HepG2 (cell line): ENCODE data around the gene NRBP1. TPM values are rescaled to one million over a fixed set of nuclear protein-coding genes. Genes with fewer than 3 reads are reported as not detected.

Experiments used
- FOSL2 ChIP-seq: sonication (generic); formaldehyde crosslinking; IDR thresholded peaks from 2 replicates; pipeline ENCODE4 v1.4.0; 2020; ENCODE audit warnings: missing genetic modification reagents
- GTF3A ChIP-seq: sonication (generic); formaldehyde crosslinking; conservative IDR thresholded peaks from 2 replicates; pipeline ENCODE4 v1.4.0; 2020; ENCODE audit warnings: mild to moderate bottlenecking, missing genetic modification reagents
- HNRNPL ChIP-seq: fragments of 200-400 bp; formaldehyde crosslinking; IDR thresholded peaks from 2 replicates; pipeline ENCODE4 v1.6.1; 2017; ENCODE audit warnings: mild to moderate bottlenecking, low read depth, low read length
- KIAA2018 ChIP-seq: sonication (generic); formaldehyde crosslinking; IDR thresholded peaks from 2 replicates; pipeline ENCODE4 v1.5.0; 2020; ENCODE audit warnings: mild to moderate bottlenecking, missing genetic modification reagents, borderline replicate concordance
- MBNL3 ChIP-seq: fragments of 250-450 bp; sonication (Bioruptor Pico); conservative IDR thresholded peaks from 2 replicates; pipeline ENCODE4 v1.8.0; 2022; ENCODE audit warnings: mild to moderate bottlenecking, inconsistent platforms
- NR2F2 ChIP-seq: IDR thresholded peaks from 2 replicates; pipeline ENCODE4 v1.6.1; 2012; ENCODE audit warnings: low read depth, inconsistent platforms, borderline replicate concordance
- PCBP2 ChIP-seq: fragments of 200-400 bp; formaldehyde crosslinking; optimal IDR thresholded peaks from 2 replicates; pipeline ENCODE3; 2018; ENCODE audit warnings: low read length, low read depth; ENCODE audit not compliant: poor library complexity, severe bottlenecking
- SRSF9 ChIP-seq: fragments of 200-400 bp; formaldehyde crosslinking; IDR thresholded peaks from 2 replicates; pipeline ENCODE4 v1.6.1; 2018; ENCODE audit warnings: borderline replicate concordance, mild to moderate bottlenecking, low read depth, low read length; ENCODE audit not compliant: insufficient read depth, poor library complexity, severe bottlenecking
- TBX2 ChIP-seq: sonication (generic); formaldehyde crosslinking; IDR thresholded peaks from 2 replicates; pipeline ENCODE4 v1.5.0; 2020; ENCODE audit warnings: missing genetic modification reagents, mild to moderate bottlenecking, borderline replicate concordance
- TFE3 ChIP-seq: IDR thresholded peaks from 2 replicates; pipeline ENCODE4 v1.6.1; 2016
- YY1 ChIP-seq: IDR thresholded peaks from 2 replicates; pipeline ENCODE4 v1.6.1; 2011; ENCODE audit warnings: low read length, low read depth, moderate library complexity, mild to moderate bottlenecking; ENCODE audit not compliant: insufficient read depth, insufficient replicate concordance
- ZBTB7B ChIP-seq: sonication (generic); formaldehyde crosslinking; IDR thresholded peaks from 2 replicates; pipeline ENCODE4 v1.4.0; 2020; ENCODE audit warnings: missing genetic modification reagents
- ZGPAT ChIP-seq: IDR thresholded peaks from 2 replicates; pipeline ENCODE4 v1.6.1; 2016; ENCODE audit warnings: mild to moderate bottlenecking
- ZMYM2 ChIP-seq: sonication (generic); formaldehyde crosslinking; IDR thresholded peaks from 2 replicates; pipeline ENCODE4 v1.8.0; 2022; ENCODE audit warnings: mild to moderate bottlenecking, missing genetic modification reagents
- ZNF20 ChIP-seq: sonication (generic); formaldehyde crosslinking; IDR thresholded peaks from 2 replicates; pipeline ENCODE4 v1.4.0; 2020; ENCODE audit warnings: mild to moderate bottlenecking, moderate library complexity, missing genetic modification reagents
- ZNF235 ChIP-seq: sonication (generic); formaldehyde crosslinking; IDR thresholded peaks from 2 replicates; pipeline ENCODE4 v1.8.1; 2023; ENCODE audit warnings: mild to moderate bottlenecking, missing genetic modification reagents, borderline replicate concordance
- ZNF333 ChIP-seq: sonication (generic); formaldehyde crosslinking; IDR thresholded peaks from 2 replicates; pipeline ENCODE4 v1.4.0; 2020; ENCODE audit warnings: mild to moderate bottlenecking, missing genetic modification reagents, borderline replicate concordance
- ZNF44 ChIP-seq: sonication (generic); formaldehyde crosslinking; IDR thresholded peaks from 2 replicates; pipeline ENCODE4 v1.5.1; 2020; ENCODE audit warnings: mild to moderate bottlenecking, missing genetic modification reagents
- ZNF446 ChIP-seq: sonication (generic); formaldehyde crosslinking; IDR thresholded peaks from 2 replicates; pipeline ENCODE4 v1.5.0; 2020; ENCODE audit warnings: mild to moderate bottlenecking, missing genetic modification reagents
- polyA plus RNA-seq, 8 experiments: library from polyadenylated mRNA; depleted of rRNA in 3 of 8; stranded (reverse) in 7 of 8; unstranded in 1 of 8; fragments of >200 nt; fragmentation: Illumina TruSeq in 4 of 8; extraction: Trizol in 4 of 8; gene quantifications; 2 replicates each; pipeline versions ENCODE4 v1.2.1 to v1.2.3, GENCODE V29; 2011 to 2016; ENCODE audit warnings: low read depth in 4 of 8, missing spikeins in 1 of 8, mixed read lengths in 1 of 8; ENCODE audit not compliant: insufficient read depth in 1 of 8
- total RNA-seq, 5 experiments: library from RNA; depleted of rRNA; stranded (reverse); fragments of >200 nt; fragmentation: Illumina TruSeq; extraction: Trizol; gene quantifications; 2 replicates each; pipeline ENCODE4 v1.2.3, GENCODE V29; 2016; ENCODE audit warnings: low read depth in 1 of 5

Gene NRBP1
- total and polyA plus RNA-seq, 2 of the 13 experiments (the other 11 are each of a cell fraction or from before 2014, with no cell fraction given) = 165 to 240 TPM

- TF ChIP-seq KIAA2018 (CRISPR knock-in tag) (no peak), HNRNPL (no peak), YY1 (peak; percentile 67), PCBP2 (no peak), ZNF235 (CRISPR knock-in tag) (0 out of 2 replicates have a peak, but pooled peaks have one; percentile 55), TBX2 (CRISPR knock-in tag) (peak; percentile 73), MBNL3 (CRISPR knock-in tag) (no peak), ZNF44 (CRISPR knock-in tag) (no peak), ZGPAT (CRISPR knock-in tag) (no peak; the same call in 1 of the 2 replicates), ZNF20 (CRISPR knock-in tag) (0 out of 2 replicates have a peak, but pooled peaks have one; percentile 9), NR2F2 (no peak), GTF3A (CRISPR knock-in tag) (peak; percentile 87; the same call in 1 of the 2 replicates), SRSF9 (no peak), ZNF446 (no peak), ZMYM2 (CRISPR knock-in tag) (peak; percentile 63; the same call in 1 of the 2 replicates), TFE3 (CRISPR knock-in tag) (peak; percentile 11; the same call in 1 of the 2 replicates), ZBTB7B (CRISPR knock-in tag) (no peak; the same call in 1 of the 2 replicates), ZNF333 (CRISPR knock-in tag) (no peak), FOSL2 (CRISPR knock-in tag) (peak; percentile 54; the same call in 1 of the 2 replicates)
Measured at GRCh38 chr2:27428978-27429541, 629 bp downstream of the NRBP1 start (continued).
